Measurements from ENCODE around the gene C5. TPM values are rescaled to one million over a fixed set of nuclear protein-coding genes. Genes with fewer than 3 reads are reported as not detected.

The C5 gene
- total RNA-seq, 2 experiments from 2014 or later, result 1.9 to 3.4 TPM

DNA sequence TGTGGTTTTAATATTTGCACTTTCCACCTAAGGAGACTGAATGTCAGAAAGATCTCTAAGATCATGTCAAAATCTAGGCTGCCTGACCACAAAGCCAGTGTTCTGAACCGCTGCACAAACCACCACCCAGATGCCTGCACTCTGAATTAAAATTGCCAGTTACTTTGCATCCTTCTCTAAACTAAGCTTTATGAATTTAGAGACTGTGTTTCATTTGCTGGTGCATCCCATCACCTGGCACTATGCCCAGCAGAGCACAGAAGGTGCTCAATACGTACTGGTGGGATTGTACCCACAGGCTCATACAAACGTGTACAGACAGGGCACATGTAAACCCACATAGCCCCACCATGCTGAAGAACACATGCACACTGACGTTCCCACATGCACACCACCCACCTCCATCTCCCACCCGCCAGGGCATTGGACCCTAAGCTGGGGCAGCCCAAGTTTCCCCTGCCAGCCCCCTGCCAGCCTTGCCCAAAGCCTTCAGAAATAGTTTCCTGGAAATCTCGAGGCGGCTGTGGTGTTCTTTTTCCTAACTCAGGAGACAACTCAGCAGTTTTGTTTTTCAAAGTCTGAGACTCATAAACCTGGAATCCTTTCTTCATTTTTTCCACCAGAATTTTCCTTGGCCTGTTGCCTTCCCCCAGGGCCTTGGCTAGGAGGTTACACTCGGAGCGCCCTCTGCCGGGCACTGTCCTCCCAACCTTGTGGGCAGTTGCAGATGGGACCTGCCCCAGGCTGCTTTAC is 113.9 kb downstream of the C5 start:
- CTCF ChIA-PET, result interaction anchor here (0.6 to 6.6 kb wide), 28 partner anchors 9 to 214 kb away, joined by 3 to 59 read pairs (median 4); partner anchors contain the start of gene TRAF1
- peaks cover 63% of the 10 kb centered on the region for H3K4me1 Mint-ChIP-seq (ENCODE audit: low read depth)
- peak overlapping the region; percentile 100 for H3K27ac Mint-ChIP-seq

DNA sequence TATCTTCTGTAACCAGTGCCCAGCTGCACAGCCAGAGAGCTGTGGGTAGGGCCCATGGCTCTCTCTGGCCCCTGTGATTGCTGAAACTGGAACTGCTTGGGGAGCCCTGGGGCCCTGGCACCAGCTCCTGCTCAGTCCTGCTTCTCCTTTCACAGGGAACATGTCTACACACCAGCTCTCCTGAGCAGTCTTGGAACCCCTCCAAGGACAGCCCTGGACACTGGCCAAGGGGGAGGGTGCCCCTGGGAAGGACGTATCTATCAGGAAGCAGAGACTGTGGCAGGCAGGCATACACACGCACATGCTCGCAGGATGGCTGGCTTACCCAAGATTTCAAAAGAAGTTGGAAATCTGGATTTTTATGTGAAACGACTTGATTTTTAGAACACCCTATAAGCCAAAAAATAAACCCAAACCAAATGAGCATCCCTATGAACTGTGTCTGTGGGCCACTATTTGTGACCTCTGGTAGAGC is 114.7 kb downstream of the C5 start:
- intact Hi-C loops (cut with micrococcal nuclease), result no loop called here
- H3K27ac Mint-ChIP-seq, result peak overlapping the region; percentile 100
- CTCF ChIA-PET, result interaction anchor here (0.6 to 6.6 kb wide), 12 partner anchors 8 to 278 kb away, joined by 3 to 59 read pairs (median 4); partner anchors contain the start of gene TRAF1
- no peak for DNase-seq
- POLR2A ChIA-PET, result interaction anchor here (1.5 to 60.2 kb wide), 3 partner anchors 41 to 141 kb away, joined by 6 to 2439 read pairs (median 7); partner anchors contain the start of genes PHF19 and TRAF1
- H3K9me3 Mint-ChIP-seq, result peaks cover 1% of the 10 kb centered on the region
- H3K27me3 Mint-ChIP-seq, result no peaks in the 10 kb centered on the region
- no peak for ATAC-seq
- peaks cover 4% of the 10 kb centered on the region for H3K36me3 Mint-ChIP-seq (ENCODE audit: low read depth)
- peaks cover 68% of the 10 kb centered on the region for H3K4me1 Mint-ChIP-seq (ENCODE audit: low read depth)
- H3K4me3 Mint-ChIP-seq, result peak overlapping the region; percentile 57
- TF ChIP-seq CTCF (IDR thresholded peaks at IDR 0.05), result no peak

More for the DNA sequence above, 113.9 kb downstream of the C5 start:
- POLR2A ChIA-PET, result interaction anchor here (0.7 to 60.2 kb wide), 3 partner anchors 42 to 189 kb away, joined by 3 to 2439 read pairs (median 6); partner anchors contain the start of genes PHF19 and TRAF1
- Mint-ChIP-seq H3K9me3 (no peaks in the 10 kb centered on the region), H3K4me3 (peak overlapping the region; percentile 57), H3K27me3 (no peaks in the 10 kb centered on the region), H3K36me3 (ENCODE audit: low read depth) (no peaks in the 10 kb centered on the region)
- intact Hi-C loops (cut with micrococcal nuclease), result loop anchor here (1.0 kb wide), 1 partner anchor 39 kb away; no protein-coding TSS in a partner anchor
- ATAC-seq, result peak; percentile 63
- peak; percentile 98 for TF ChIP-seq CTCF (IDR thresholded peaks at IDR 0.05)
- DNase-seq, result peak; percentile 96

- Mint-ChIP-seq H3K36me3 (ENCODE audit: low read depth) (peaks cover 8% of the 10 kb centered on the region), H3K27me3 (no peaks in the 10 kb centered on the region), H3K9me3 (peaks cover 4% of the 10 kb centered on the region), H3K4me1 (ENCODE audit: low read depth) (peaks cover 78% of the 10 kb centered on the region), H3K4me3 (peak overlapping the region; percentile 43), H3K27ac (peak overlapping the region; percentile 100)
- ATAC-seq (no peak), DNase-seq (no peak)
- ChIA-PET CTCF (interaction anchor here (4.0 to 6.6 kb wide), 2 partner anchors 11 to 126 kb away, joined by 17 to 59 read pairs; no protein-coding TSS in a partner anchor), POLR2A (interaction anchor here (1.0 to 60.2 kb wide), 4 partner anchors 40 to 140 kb away, joined by 3 to 2439 read pairs (median 6); partner anchors contain the start of genes PHF19 and TRAF1)
- intact Hi-C loops (cut with micrococcal nuclease), result loop anchor here (5.0 kb wide), 1 partner anchor 87 kb away; no protein-coding TSS in a partner anchor
- no peak for TF ChIP-seq CTCF (IDR thresholded peaks at IDR 0.05)
These were observed 115.8 kb downstream of the C5 start for GRCh38 chr9:120934281-120934680.

DNA sequence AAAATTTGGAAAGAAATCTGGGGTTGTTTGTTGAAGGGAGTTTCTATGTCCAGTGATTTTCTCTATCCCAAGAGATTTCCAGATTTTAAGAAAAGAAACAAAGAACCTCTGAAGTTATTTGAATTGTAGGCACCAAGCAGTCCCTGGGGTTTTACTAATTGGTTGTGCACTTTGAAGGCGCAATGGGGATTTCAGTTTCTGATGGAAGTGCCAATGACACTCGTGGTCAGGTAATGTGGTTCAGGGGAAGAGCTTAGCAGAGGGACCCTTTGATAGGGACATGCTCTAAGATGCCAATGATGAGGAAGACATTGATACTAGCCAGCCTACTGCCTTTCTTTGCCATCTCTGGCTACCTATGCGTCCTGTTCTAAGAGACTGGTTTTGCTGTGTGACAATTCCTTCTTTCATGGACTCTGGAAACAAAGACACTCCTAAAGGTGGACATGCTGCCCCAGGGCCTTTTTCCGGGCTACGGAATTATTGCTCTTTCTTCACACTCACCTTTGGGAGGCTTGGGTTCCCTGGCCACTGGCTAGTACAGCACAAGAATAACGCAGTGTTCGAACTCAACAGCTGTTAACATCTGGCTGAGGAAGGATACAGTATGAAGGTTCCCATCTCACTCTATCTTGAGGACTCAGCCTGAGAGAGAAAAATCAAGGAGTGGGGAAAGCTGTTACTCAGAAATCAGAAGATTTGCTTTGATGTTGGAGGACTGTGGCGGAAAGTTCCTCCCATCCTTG is 116.6 kb downstream of the C5 start:
- Mint-ChIP-seq H3K27ac (peak overlapping the region; percentile 100), H3K9me3 (peaks cover 4% of the 10 kb centered on the region), H3K4me3 (peak overlapping the region; percentile 43), H3K4me1 (ENCODE audit: low read depth) (peaks cover 78% of the 10 kb centered on the region), H3K36me3 (ENCODE audit: low read depth) (peaks cover 8% of the 10 kb centered on the region), H3K27me3 (no peaks in the 10 kb centered on the region)
- no peak for ATAC-seq
- no peak for DNase-seq
- CTCF ChIA-PET, result interaction anchor here (4.0 to 6.6 kb wide), 2 partner anchors 11 to 127 kb away, joined by 17 to 59 read pairs; no protein-coding TSS in a partner anchor
- TF ChIP-seq CTCF (IDR thresholded peaks at IDR 0.05), result no peak
- intact Hi-C loops (cut with micrococcal nuclease), result loop anchor here (5.0 kb wide), 1 partner anchor 86 kb away; no protein-coding TSS in a partner anchor
- POLR2A ChIA-PET, result interaction anchor here (0.7 to 60.2 kb wide), 5 partner anchors 39 to 189 kb away, joined by 3 to 2439 read pairs (median 6); partner anchors contain the start of genes PHF19 and TRAF1

Measured in activated CD8-positive, alpha-beta T cell treated with anti-CD3 and anti-CD28 coated beads for 36 hours (primary cell).